Measurements from ENCODE around the gene NHLRC2. TPM values are rescaled to one million over a fixed set of nuclear protein-coding genes. Genes with fewer than 3 reads are reported as not detected.

The NHLRC2 gene
- total and polyA plus RNA-seq, 2 donors (not counting 3 experiments of a cell fraction or from before 2014, with no cell fraction given): 5.2 to 28.2 TPM

DNA sequence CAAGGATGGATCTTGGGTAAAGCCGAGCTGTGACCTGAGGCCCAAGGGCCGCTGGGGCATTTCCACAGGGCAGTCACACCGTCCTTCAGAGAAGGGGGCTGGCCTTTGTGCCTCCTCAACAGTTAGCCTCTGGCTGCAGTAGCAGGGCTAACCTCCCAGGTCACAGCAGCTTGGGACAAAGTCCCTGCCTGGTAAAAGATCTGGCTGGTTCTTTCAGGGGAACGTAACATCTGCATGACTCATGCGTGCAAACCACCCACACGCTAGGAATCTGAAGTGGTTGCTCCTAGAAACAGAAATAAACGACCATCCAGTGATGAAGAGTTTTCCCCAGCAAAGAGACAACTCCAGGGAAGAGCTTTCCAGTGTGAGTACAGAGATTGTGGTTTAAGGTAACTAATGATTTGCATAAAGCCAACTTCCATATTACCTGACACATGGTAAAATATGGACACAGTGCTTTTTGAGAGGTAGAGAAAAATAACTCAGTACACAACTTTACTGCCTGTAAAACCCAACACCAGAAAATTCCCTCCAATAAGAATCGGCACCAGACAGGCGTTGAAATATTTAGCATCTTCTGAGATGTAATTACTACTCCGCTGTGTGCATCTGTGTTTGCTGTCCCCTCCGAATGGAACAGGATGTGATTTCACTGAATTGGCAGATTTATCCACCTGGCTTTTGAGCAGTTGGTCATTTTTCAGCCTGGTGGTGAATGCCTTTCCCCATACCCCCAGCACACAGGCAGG, 104.3 kb downstream of the NHLRC2 start:
- CTCF ChIA-PET: no interaction called here
- Histone ChIP-seq H4K20me1 (replicated peaks; ENCODE audit: control insufficient read depth, extremely low read depth, insufficient read depth, low read length) (no peaks in the 10 kb centered on the region), H3K4me1 (ENCODE audit: control insufficient read depth, extremely low read depth, insufficient read depth, low read length) (no peaks in the 10 kb centered on the region), H3K9me1 (replicated peaks; ENCODE audit: control insufficient read depth, extremely low read depth, insufficient read depth, low read length) (no peaks in the 10 kb centered on the region), H2AFZ (ENCODE audit: low read depth, low read length) (no peak overlapping the region), H3K4me3 (replicated peaks in 1 of 3; ENCODE audit: insufficient read depth in 1 of 3, low read depth in 1 of 3, low read length in 3 of 3) (no peak overlapping the region), H3K36me3 (ENCODE audit: control insufficient read depth in 2 of 2, extremely low read depth in 1 of 2, insufficient read depth in 2 of 2, low read length in 2 of 2) (no peaks in the 10 kb centered on the region), H3K27ac (ENCODE audit: insufficient read depth, low read depth, low read length) (no peak overlapping the region), H3K79me2 (ENCODE audit: control insufficient read depth, insufficient read depth, low read length) (no peaks in the 10 kb centered on the region), H3K9me3 (replicated peaks; ENCODE audit: control insufficient read depth, insufficient read depth, low read length) (no peaks in the 10 kb centered on the region), H3K4me2 (ENCODE audit: insufficient read depth, low read length) (no peak overlapping the region), H3K27me3 (ENCODE audit: control insufficient read depth in 2 of 2, insufficient read depth in 2 of 2, low read length in 2 of 2) (no peaks in the 10 kb centered on the region), H3K9ac (replicated peaks; ENCODE audit: extremely low read depth, insufficient read depth, low read length) (no peak overlapping the region)
- BruUV-seq (replicated peaks): no TSS peak
- peak; percentile 14 for DNase-seq (ENCODE audit: low read depth, low spot score)
- intact Hi-C loops (cut with micrococcal nuclease) (no loop called here), dilution Hi-C loops (cut with MboI; ENCODE audit: extremely low pct_ligation_motif_present, low sequenced_read_pairs) (no loop called here)
- TF ChIP-seq MAX (IDR thresholded peaks at IDR 0.05; ENCODE audit: insufficient read depth, insufficient read length): no peak
- TF ChIP-seq, protein P1, sequence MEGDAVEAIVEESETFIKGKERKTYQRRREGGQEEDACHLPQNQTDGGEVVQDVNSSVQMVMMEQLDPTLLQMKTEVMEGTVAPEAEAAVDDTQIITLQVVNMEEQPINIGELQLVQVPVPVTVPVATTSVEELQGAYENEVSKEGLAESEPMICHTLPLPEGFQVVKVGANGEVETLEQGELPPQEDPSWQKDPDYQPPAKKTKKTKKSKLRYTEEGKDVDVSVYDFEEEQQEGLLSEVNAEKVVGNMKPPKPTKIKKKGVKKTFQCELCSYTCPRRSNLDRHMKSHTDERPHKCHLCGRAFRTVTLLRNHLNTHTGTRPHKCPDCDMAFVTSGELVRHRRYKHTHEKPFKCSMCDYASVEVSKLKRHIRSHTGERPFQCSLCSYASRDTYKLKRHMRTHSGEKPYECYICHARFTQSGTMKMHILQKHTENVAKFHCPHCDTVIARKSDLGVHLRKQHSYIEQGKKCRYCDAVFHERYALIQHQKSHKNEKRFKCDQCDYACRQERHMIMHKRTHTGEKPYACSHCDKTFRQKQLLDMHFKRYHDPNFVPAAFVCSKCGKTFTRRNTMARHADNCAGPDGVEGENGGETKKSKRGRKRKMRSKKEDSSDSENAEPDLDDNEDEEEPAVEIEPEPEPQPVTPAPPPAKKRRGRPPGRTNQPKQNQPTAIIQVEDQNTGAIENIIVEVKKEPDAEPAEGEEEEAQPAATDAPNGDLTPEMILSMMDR (IDR thresholded peaks at IDR 0.05; ENCODE audit: extremely low read depth in 1 of 2, insufficient read depth in 1 of 2, low read depth in 1 of 2, low read length in 2 of 2): no peak
- no peak for TF ChIP-seq FOS (IDR thresholded peaks at IDR 0.05; ENCODE audit: borderline replicate concordance, insufficient read depth, low read length)
- no peak for TF ChIP-seq POLR2AphosphoS5 (IDR thresholded peaks at IDR 0.05; ENCODE audit: insufficient read depth, low read depth, low read length)
- TF ChIP-seq POLR2A (IDR thresholded peaks at IDR 0.05; ENCODE audit: low read depth, low read length): no peak
- TF ChIP-seq GATA2 (IDR thresholded peaks at IDR 0.05; ENCODE audit: insufficient read depth, insufficient read length, low read depth, low read length): no peak
- no peak for TF ChIP-seq EZH2 (IDR thresholded peaks at IDR 0.05; ENCODE audit: borderline replicate concordance, low read depth, low read length, severe bottlenecking)
- TF ChIP-seq JUN (IDR thresholded peaks at IDR 0.05; ENCODE audit: borderline replicate concordance, insufficient read depth, insufficient read length, low read depth): no peak
- no peak for TF ChIP-seq MYC (IDR thresholded peaks at IDR 0.05; ENCODE audit: low read depth, low read length)
- peak; percentile 4 for FAIRE-seq
- POLR2A ChIA-PET: no interaction called here

Data from endothelial cell of umbilical vein (primary cell).